Fibroblast of lung (primary cell): ENCODE results near the gene OR52B6. TPM values are rescaled to one million over a fixed set of nuclear protein-coding genes. Genes with fewer than 3 reads are reported as not detected.
A peak's percentile ranks its signal among the peaks of the same experiment; 100 is the strongest.

Experiments
- DNase-seq, 2 donors: peaks; one replicate each; pipeline versions ENCODE4 v3.0.0 to v3.0.0-alpha.2; 2010; ENCODE audit warnings: low read depth in 2 of 2
- H2AFZ ChIP-seq: 2 replicates; pipeline ENCODE4 v1.5.1; 2012; ENCODE audit warnings: low read length, control low read depth, inconsistent platforms
- H3K27ac ChIP-seq: 2 replicates; pipeline ENCODE4 v1.5.1; 2011; ENCODE audit warnings: low read length, control low read depth; ENCODE audit not compliant: insufficient read depth
- H3K27me3 ChIP-seq: 2 replicates; pipeline ENCODE4 v1.5.1; 2011; ENCODE audit warnings: mild to moderate bottlenecking, low read length; ENCODE audit not compliant: control insufficient read depth, insufficient read depth
- H3K36me3 ChIP-seq: 2 replicates; pipeline ENCODE4 v1.5.1; 2011; ENCODE audit warnings: low read length; ENCODE audit not compliant: control insufficient read depth, insufficient read depth
- H3K4me1 ChIP-seq: 2 replicates; pipeline ENCODE4 v1.5.1; 2011; ENCODE audit warnings: low read length; ENCODE audit not compliant: control insufficient read depth, insufficient read depth; ENCODE audit errors: extremely low read depth
- H3K4me2 ChIP-seq: 2 replicates; pipeline ENCODE4 v1.5.1; 2011; ENCODE audit warnings: low read length, control low read depth; ENCODE audit not compliant: insufficient read depth; ENCODE audit errors: extremely low read depth
- H3K4me3 ChIP-seq, 4 experiments: fragments of 200-600 bp in 1 of 4; sonication (generic) in 1 of 4; replicated peaks in 1 of 4; 2 replicates each; pipeline ENCODE4 v1.5.1; 2011 to 2016; ENCODE audit warnings: low read length in 4 of 4, low read depth in 3 of 4, mild to moderate bottlenecking in 3 of 4, control low read depth in 2 of 4, inconsistent platforms in 1 of 4, mixed read lengths in 1 of 4; ENCODE audit not compliant: insufficient read depth in 1 of 4; ENCODE audit errors: control extremely low read depth in 1 of 4
- H3K79me2 ChIP-seq: 2 replicates; pipeline ENCODE4 v1.5.1; 2012; ENCODE audit warnings: mild to moderate bottlenecking, low read length, inconsistent platforms; ENCODE audit not compliant: control insufficient read depth, insufficient read depth
- H3K9ac ChIP-seq: 2 replicates; pipeline ENCODE4 v1.5.1; 2011; ENCODE audit warnings: mild to moderate bottlenecking, low read length, control low read depth; ENCODE audit not compliant: insufficient read depth
- H3K9me3 ChIP-seq: 2 replicates; pipeline ENCODE4 v1.5.1; 2012; ENCODE audit warnings: low read depth, low read length; ENCODE audit not compliant: control insufficient read depth, insufficient read depth
- H4K20me1 ChIP-seq: 2 replicates; pipeline ENCODE4 v1.5.1; 2011; ENCODE audit warnings: low read length; ENCODE audit not compliant: control insufficient read depth, insufficient read depth; ENCODE audit errors: extremely low read depth
- CTCF ChIP-seq, 2 donors: IDR thresholded peaks in 1 of 2; conservative IDR thresholded peaks in 1 of 2; 1 replicate in 1 of 2; 2 replicates in 1 of 2; pipeline ENCODE4 v1.5.1; 2011 to 2012; ENCODE audit warnings: low read length in 2 of 2, control low read depth in 1 of 2, inconsistent platforms in 1 of 2, low read depth in 1 of 2, mild to moderate bottlenecking in 1 of 2
- EZH2 ChIP-seq: IDR thresholded peaks from 2 replicates; pipeline ENCODE4 v1.5.1; 2012; ENCODE audit warnings: low read length, control low read depth, mild to moderate bottlenecking; ENCODE audit errors: missing control alignments
- polyA plus RNA-seq, 2 donors: library from polyadenylated mRNA; depleted of rRNA in 1 of 2; stranded (reverse) in 1 of 2; unstranded in 1 of 2; fragments of >200 nt; gene quantifications; 2 replicates each; pipeline ENCODE4 v1.2.1, GENCODE V29; 2011 to 2012; ENCODE audit warnings: missing spikeins in 1 of 2
- total RNA-seq: library from RNA; depleted of rRNA; stranded (reverse); fragments of >200 nt; gene quantifications from 2 replicates; pipeline ENCODE4 v1.2.1, GENCODE V29; 2014

OR52B6 gene
- total and polyA plus RNA-seq, 2 donors (not counting 1 experiment from before 2014, with no cell fraction given): not detected

DNA sequence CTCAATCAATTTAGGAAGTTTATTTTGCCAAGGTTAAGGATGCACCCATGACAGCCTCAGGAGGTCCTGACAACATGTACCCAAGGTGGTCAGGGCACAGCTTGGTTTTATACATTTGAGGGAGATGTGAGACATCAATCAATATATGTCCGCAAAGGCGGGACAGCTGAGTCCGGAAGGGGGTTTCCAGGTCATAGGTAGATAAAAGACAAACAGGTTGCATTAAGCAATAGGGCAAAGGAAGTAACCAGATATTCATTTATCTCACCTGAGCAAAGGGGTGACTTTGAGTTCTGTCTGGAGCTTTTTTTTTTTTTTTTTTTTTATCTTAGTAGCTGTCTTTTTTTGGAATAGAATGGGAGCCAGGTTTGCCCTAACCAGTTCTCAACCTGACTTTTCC is 42.1 kb downstream of the OR52B6 start:
- H3K4me2 ChIP-seq: no peak overlapping the region
- no peaks in the 10 kb centered on the region for H3K27me3 ChIP-seq
- H3K9me3 ChIP-seq: no peaks in the 10 kb centered on the region
- H3K27ac ChIP-seq: no peak overlapping the region
- H3K36me3 ChIP-seq: no peaks in the 10 kb centered on the region
- no peak overlapping the region for H3K9ac ChIP-seq
- peaks cover 17% of the 10 kb centered on the region for H3K4me1 ChIP-seq
- no peaks in the 10 kb centered on the region for H3K79me2 ChIP-seq
- TF ChIP-seq CTCF (conservative IDR thresholded peaks at IDR 0.05 in 1 of 2, IDR thresholded peaks at IDR 0.05 in 1 of 2; ENCODE audit: low read depth in 1 of 2, low read length in 2 of 2) (no peak), EZH2 (no peak)
- H4K20me1 ChIP-seq: no peaks in the 10 kb centered on the region
- no peak overlapping the region for H3K4me3 ChIP-seq
- H2AFZ ChIP-seq: no peak overlapping the region
- no peak for DNase-seq

GRCh38 chr11:5624489-5625279 is 44.0 kb downstream of the OR52B6 start, which contains the start of gene TRIM34:
Gene TRIM34 (plus strand): TSS chr11:5625001. CDS start chr11:5632332, 7,331 bp downstream.
- Histone ChIP-seq H3K9me3 (no peaks in the 10 kb centered on the region), H3K4me1 (peaks cover 12% of the 10 kb centered on the region), H3K4me2 (peak within 1 kb of the TSS; percentile 92), H3K36me3 (no peaks in the 10 kb centered on the region), H3K79me2 (no peaks in the 10 kb centered on the region), H3K27ac (peak within 1 kb of the TSS; percentile 46), H3K4me3 (peak within 1 kb of the TSS; percentile 68 to 83 (median 75)), H2AFZ (peak within 1 kb of the TSS; percentile 96), H3K9ac (peak within 1 kb of the TSS; percentile 60), H4K20me1 (no peaks in the 10 kb centered on the region), H3K27me3 (no peaks in the 10 kb centered on the region)
- TF ChIP-seq EZH2 (no peak), CTCF (conservative IDR thresholded peaks at IDR 0.05 in 1 of 2, IDR thresholded peaks at IDR 0.05 in 1 of 2; ENCODE audit: low read depth in 1 of 2, low read length in 2 of 2) (no peak)
- peak; percentile 66 to 68 for DNase-seq

DNA sequence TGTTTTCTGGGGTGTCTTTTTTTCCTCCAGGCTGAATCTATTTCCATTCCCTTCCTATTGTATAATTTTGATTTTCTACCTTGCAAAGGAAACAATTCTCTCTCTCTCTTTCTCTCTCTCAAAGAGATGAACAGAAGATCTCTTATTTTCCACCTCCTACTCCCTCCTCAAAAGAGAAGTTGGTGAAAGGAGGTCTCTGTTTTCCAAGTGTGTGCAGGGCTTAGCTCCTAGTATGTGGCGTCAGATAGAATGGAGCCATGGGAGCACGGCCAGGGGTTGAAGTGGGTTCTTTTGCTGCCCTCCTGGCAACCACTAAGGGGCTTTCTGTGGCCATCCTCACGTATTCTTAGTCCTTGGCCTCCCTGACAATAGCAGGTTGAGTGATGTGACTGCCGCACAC is 44.6 kb downstream of the OR52B6 start:
- H3K79me2 ChIP-seq: no peaks in the 10 kb centered on the region
- no peak for DNase-seq
- peak overlapping the region; percentile 96 for H2AFZ ChIP-seq
- H3K4me3 ChIP-seq: peak overlapping the region; percentile 68 to 83 (median 75)
- H3K9ac ChIP-seq: no peak overlapping the region
- no peaks in the 10 kb centered on the region for H3K9me3 ChIP-seq
- H3K27me3 ChIP-seq: no peaks in the 10 kb centered on the region
- H4K20me1 ChIP-seq: no peaks in the 10 kb centered on the region
- H3K36me3 ChIP-seq: no peaks in the 10 kb centered on the region
- H3K4me1 ChIP-seq: peaks cover 11% of the 10 kb centered on the region
- H3K27ac ChIP-seq: peak overlapping the region; percentile 46
- peak overlapping the region; percentile 92 for H3K4me2 ChIP-seq
- no peak for TF ChIP-seq CTCF (conservative IDR thresholded peaks at IDR 0.05 in 1 of 2, IDR thresholded peaks at IDR 0.05 in 1 of 2; ENCODE audit: low read depth in 1 of 2, low read length in 2 of 2)
- TF ChIP-seq EZH2: no peak
